Uterus (tissue), 2 donors: ENCODE data around the gene STMN1.

ENCODE experiments used
- POLR2A ChIP-seq, 2 donors: fragments of 450-650 bp; IDR thresholded peaks; one replicate each; pipeline ENCODE4 v1.6.1; 2016; ENCODE audit warnings: antibody characterized with exemption in 2 of 2, mild to moderate bottlenecking in 1 of 2, moderate library complexity in 1 of 2
- TF ChIP-seq, protein P1 (sequence below), 4 experiments: fragments of 200-600 bp in 2 of 4; fragments of 450-650 bp in 2 of 4; sonication (generic) in 2 of 4; IDR thresholded peaks; one replicate each; pipeline ENCODE4 v1.5.1; 2016 to 2019; ENCODE audit warnings: antibody characterized with exemption in 4 of 4, mild to moderate bottlenecking in 2 of 4, moderate library complexity in 1 of 4

DNA sequence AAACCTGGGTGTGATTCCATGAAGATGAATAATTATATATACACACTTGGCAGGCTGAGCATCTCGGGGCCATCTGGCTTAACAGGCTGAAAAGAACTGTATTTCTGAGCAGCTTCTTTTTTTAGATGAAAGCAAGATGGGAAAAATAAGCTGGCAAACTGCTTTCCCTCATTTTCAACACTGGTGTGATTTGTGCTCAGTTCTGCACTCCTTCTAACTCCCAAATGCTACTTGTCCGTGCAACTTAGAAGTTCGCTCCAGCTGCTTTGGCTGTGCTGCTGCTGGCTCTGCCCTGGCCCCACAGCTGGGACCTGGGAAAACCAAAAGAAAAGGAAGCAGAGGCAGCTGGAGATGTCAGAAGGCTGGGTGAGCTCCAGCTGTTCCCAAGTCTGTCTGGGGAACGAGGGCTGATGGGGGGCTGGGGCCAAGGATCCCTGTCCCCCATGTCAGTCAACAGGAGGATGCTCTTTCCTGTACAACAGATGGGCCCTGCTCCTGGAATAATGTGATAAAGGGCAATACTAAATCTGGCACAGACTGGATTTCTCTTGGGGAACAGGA lies 46.7 kb upstream of the STMN1 start:
- TF ChIP-seq, protein P1, sequence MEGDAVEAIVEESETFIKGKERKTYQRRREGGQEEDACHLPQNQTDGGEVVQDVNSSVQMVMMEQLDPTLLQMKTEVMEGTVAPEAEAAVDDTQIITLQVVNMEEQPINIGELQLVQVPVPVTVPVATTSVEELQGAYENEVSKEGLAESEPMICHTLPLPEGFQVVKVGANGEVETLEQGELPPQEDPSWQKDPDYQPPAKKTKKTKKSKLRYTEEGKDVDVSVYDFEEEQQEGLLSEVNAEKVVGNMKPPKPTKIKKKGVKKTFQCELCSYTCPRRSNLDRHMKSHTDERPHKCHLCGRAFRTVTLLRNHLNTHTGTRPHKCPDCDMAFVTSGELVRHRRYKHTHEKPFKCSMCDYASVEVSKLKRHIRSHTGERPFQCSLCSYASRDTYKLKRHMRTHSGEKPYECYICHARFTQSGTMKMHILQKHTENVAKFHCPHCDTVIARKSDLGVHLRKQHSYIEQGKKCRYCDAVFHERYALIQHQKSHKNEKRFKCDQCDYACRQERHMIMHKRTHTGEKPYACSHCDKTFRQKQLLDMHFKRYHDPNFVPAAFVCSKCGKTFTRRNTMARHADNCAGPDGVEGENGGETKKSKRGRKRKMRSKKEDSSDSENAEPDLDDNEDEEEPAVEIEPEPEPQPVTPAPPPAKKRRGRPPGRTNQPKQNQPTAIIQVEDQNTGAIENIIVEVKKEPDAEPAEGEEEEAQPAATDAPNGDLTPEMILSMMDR (IDR thresholded peaks at IDR 0.05): no peak
- no peak for TF ChIP-seq POLR2A (IDR thresholded peaks at IDR 0.05)
